ENCODE results near the gene SYN1. TPM values are rescaled to one million over a fixed set of nuclear protein-coding genes. Genes with fewer than 3 reads are reported as not detected.

The SYN1 gene
- total RNA-seq, 1 donor from 2014 or later, result 2.7 TPM

- H3K9me3 ChIP-seq, result no peaks in the 10 kb centered on the region
- peaks cover 14% of the 10 kb centered on the region for H3K4me1 ChIP-seq
- no peaks in the 10 kb centered on the region for H3K36me3 ChIP-seq
- H3K27ac ChIP-seq, result peak within 1 kb of the TSS; percentile 77
- peak within 1 kb of the TSS; percentile 64 to 68 for H3K4me3 ChIP-seq
- intact Hi-C loops (cut with DNase I), result no loop called here
- no peaks in the 10 kb centered on the region for H3K27me3 ChIP-seq
- TF ChIP-seq POLR2AphosphoS5 (IDR thresholded peaks at IDR 0.05; ENCODE audit: insufficient read depth in 1 of 2, low read depth in 1 of 2), result peak; percentile 35 to 81
- TF ChIP-seq CTCF (IDR thresholded peaks at IDR 0.05), result no peak
- peak; percentile 95 to 99 for DNase-seq (ENCODE audit: extremely low spot score in 2 of 2)
These were observed 30.7 kb upstream of the SYN1 start, which contains the start of gene ELK1 for GRCh38 chrX:47650164-47651042. TSS of gene ELK1 (minus strand) at chrX:47650563. CDS start at chrX:47641441, 9,122 bp downstream.

DNA sequence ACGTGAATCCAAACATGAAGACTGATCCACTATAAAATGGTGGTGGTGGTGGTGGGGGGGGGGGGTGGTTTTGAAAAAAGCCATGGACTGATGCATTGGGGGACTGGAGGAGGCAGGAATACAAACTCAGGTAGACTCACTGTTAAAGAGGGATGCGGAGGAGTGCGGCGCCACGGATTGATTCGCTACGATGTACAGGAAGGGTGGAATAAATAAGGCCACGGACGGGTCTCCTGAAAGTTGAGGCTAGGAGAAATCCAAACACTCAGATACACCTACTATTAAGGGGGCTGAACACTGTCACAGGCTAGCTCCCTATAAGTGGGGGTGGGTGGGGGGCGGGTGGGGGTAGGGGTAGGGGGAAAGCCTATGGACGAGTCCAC, 30.1 kb upstream of the SYN1 start:
- Histone ChIP-seq H3K9me3 (no peaks in the 10 kb centered on the region), H3K27ac (peak overlapping the region; percentile 75), H3K4me3 (peak overlapping the region; percentile 64 to 68), H3K27me3 (no peaks in the 10 kb centered on the region), H3K36me3 (no peaks in the 10 kb centered on the region), H3K4me1 (peaks cover 14% of the 10 kb centered on the region)
- DNase-seq (ENCODE audit: extremely low spot score in 2 of 2), result peak; percentile 16 to 86
- intact Hi-C loops (cut with DNase I), result no loop called here
- TF ChIP-seq CTCF (IDR thresholded peaks at IDR 0.05) (no peak), POLR2A (IDR thresholded peaks at IDR 0.05) (no peak), POLR2AphosphoS5 (IDR thresholded peaks at IDR 0.05; ENCODE audit: insufficient read depth in 1 of 2, low read depth in 1 of 2) (no peak)

DNA sequence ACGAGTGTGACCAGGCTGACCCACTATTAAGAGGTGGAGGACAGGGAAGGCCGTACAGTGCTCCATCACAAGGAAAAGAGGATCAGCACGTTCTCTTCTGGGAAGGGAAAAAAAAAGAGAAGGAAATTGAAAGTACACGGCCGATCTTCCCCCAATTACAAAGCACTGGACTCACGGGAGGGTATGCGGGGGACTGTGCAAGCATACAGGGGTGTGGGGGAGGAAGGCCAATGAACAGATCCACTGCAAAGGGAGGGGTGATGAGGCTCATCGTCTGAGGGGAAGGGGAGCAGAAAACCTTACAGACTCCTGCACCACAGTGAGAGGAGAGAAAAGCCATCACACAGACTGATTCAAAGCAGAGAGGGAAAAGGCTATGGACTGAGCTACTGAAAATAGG, 29.6 kb upstream of the SYN1 start:
- Histone ChIP-seq H3K4me3 (peak overlapping the region; percentile 19 to 64), H3K36me3 (no peaks in the 10 kb centered on the region), H3K9me3 (no peaks in the 10 kb centered on the region), H3K4me1 (peaks cover 14% of the 10 kb centered on the region), H3K27me3 (no peaks in the 10 kb centered on the region), H3K27ac (no peak overlapping the region)
- peak; percentile 37 to 81 for DNase-seq (ENCODE audit: extremely low spot score in 2 of 2)
- intact Hi-C loops (cut with DNase I), result no loop called here
- TF ChIP-seq POLR2A (IDR thresholded peaks at IDR 0.05), result no peak

DNA sequence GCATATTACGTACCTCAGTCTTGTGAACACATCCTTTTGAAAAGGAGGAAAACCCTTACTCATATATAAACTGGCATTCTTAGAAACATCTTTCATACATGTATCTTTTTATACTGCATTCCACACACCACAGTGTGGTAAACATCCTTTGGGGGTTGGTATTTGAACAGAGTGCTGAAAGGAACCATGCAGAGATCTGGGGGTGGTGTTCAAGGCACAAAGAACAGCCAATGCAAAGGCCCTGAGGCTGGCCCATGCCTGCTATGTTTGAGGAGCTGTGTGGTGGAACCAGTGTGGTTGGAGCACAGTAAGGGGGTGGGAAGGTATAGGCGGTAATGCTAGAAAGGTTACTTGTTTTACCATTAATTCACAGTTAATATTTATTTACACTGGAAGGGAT, 28.7 kb upstream of the SYN1 start:
- Histone ChIP-seq H3K9me3 (no peaks in the 10 kb centered on the region), H3K27me3 (no peaks in the 10 kb centered on the region), H3K27ac (no peak overlapping the region), H3K4me1 (peaks cover 14% of the 10 kb centered on the region), H3K4me3 (no peak overlapping the region), H3K36me3 (no peaks in the 10 kb centered on the region)
- no peak for TF ChIP-seq POLR2A (IDR thresholded peaks at IDR 0.05)
- TF ChIP-seq POLR2AphosphoS5 (IDR thresholded peaks at IDR 0.05; ENCODE audit: insufficient read depth in 1 of 2, low read depth in 1 of 2), result no peak
- TF ChIP-seq CTCF (IDR thresholded peaks at IDR 0.05), result no peak
- intact Hi-C loops (cut with DNase I), result no loop called here
- peak in 1 of 2 donors; percentile 13 for DNase-seq (ENCODE audit: extremely low spot score in 2 of 2)

- no peak for TF ChIP-seq POLR2A (IDR thresholded peaks at IDR 0.05)
- no peak for TF ChIP-seq POLR2AphosphoS5 (IDR thresholded peaks at IDR 0.05; ENCODE audit: insufficient read depth in 1 of 2, low read depth in 1 of 2)
- TF ChIP-seq CTCF (IDR thresholded peaks at IDR 0.05), result no peak
These were observed 27.0 kb upstream of the SYN1 start for GRCh38 chrX:47646636-47647035.

More at GRCh38 chrX:47646636-47647035, 27.0 kb upstream of the SYN1 start:
- DNase-seq (ENCODE audit: extremely low spot score in 2 of 2), result peak in 1 of 2 donors; percentile 79
- no peak overlapping the region for H3K27ac ChIP-seq
- H3K36me3 ChIP-seq, result no peaks in the 10 kb centered on the region
- H3K4me3 ChIP-seq, result no peak overlapping the region
- intact Hi-C loops (cut with DNase I), result no loop called here
- no peaks in the 10 kb centered on the region for H3K27me3 ChIP-seq
- no peaks in the 10 kb centered on the region for H3K9me3 ChIP-seq
- peaks cover 14% of the 10 kb centered on the region for H3K4me1 ChIP-seq

All from vagina (tissue), 2 donors.